HG03521 (cell line): ENCODE results near the gene PLRG1.

Experiments used
- ATAC-seq: cut with Tn5 transposase; IDR thresholded peaks from one replicate; pipeline ENCODE4 v1.9.1; 2021; ENCODE audit warnings: mild to moderate bottlenecking, moderate library complexity; ENCODE audit not compliant: unreplicated experiment

PLRG1 gene

GRCh38 chr4:154574311-154574710 is 24.1 kb upstream of the PLRG1 start:
- no peak for ATAC-seq

GRCh38 chr4:154573190-154573870 is 23.1 kb upstream of the PLRG1 start:
- ATAC-seq, result no peak

- no peak for ATAC-seq
These were observed 19.4 kb upstream of the PLRG1 start for GRCh38 chr4:154569584-154569983.

GRCh38 chr4:154569028-154569427 is 18.8 kb upstream of the PLRG1 start:
- no peak for ATAC-seq

GRCh38 chr4:154566639-154567204 is 16.5 kb upstream of the PLRG1 start:
- ATAC-seq, result no peak

GRCh38 chr4:154565704-154566103 is 15.5 kb upstream of the PLRG1 start:
- no peak for ATAC-seq

- no peak for ATAC-seq
These were observed 14.1 kb upstream of the PLRG1 start for GRCh38 chr4:154564311-154564710.

- no peak for ATAC-seq
These were observed 12.6 kb upstream of the PLRG1 start, which contains the start of gene FGB for GRCh38 chr4:154562697-154563254. Gene FGB (plus strand): TSS chr4:154563011. CDS start chr4:154563019, 8 bp downstream.

- ATAC-seq, result no peak
These were observed 10.6 kb upstream of the PLRG1 start for GRCh38 chr4:154560824-154561231.

GRCh38 chr4:154560419-154560801 is 10.2 kb upstream of the PLRG1 start:
- no peak for ATAC-seq

GRCh38 chr4:154559494-154560418 is 9.6 kb upstream of the PLRG1 start:
- peak; percentile 61 for ATAC-seq

- ATAC-seq, result no peak
These were observed 8.9 kb upstream of the PLRG1 start for GRCh38 chr4:154559141-154559493.

- ATAC-seq, result peak; percentile 42
These were observed 1.9 kb upstream of the PLRG1 start for GRCh38 chr4:154551872-154552686.

- ATAC-seq, result no peak
These were observed 4.5 kb downstream of the PLRG1 start for GRCh38 chr4:154545689-154546088.

GRCh38 chr4:154542271-154542879 is 7.8 kb downstream of the PLRG1 start:
- no peak for ATAC-seq

GRCh38 chr4:154534296-154534695 is 15.9 kb downstream of the PLRG1 start:
- no peak for ATAC-seq

GRCh38 chr4:154529728-154530519 is 20.3 kb downstream of the PLRG1 start:
- no peak for ATAC-seq

GRCh38 chr4:154528869-154529268 is 21.3 kb downstream of the PLRG1 start:
- ATAC-seq, result no peak

GRCh38 chr4:154527308-154527707 is 22.9 kb downstream of the PLRG1 start:
- no peak for ATAC-seq
